ENCODE data around the gene MMP11.

MMP11 gene

DNA sequence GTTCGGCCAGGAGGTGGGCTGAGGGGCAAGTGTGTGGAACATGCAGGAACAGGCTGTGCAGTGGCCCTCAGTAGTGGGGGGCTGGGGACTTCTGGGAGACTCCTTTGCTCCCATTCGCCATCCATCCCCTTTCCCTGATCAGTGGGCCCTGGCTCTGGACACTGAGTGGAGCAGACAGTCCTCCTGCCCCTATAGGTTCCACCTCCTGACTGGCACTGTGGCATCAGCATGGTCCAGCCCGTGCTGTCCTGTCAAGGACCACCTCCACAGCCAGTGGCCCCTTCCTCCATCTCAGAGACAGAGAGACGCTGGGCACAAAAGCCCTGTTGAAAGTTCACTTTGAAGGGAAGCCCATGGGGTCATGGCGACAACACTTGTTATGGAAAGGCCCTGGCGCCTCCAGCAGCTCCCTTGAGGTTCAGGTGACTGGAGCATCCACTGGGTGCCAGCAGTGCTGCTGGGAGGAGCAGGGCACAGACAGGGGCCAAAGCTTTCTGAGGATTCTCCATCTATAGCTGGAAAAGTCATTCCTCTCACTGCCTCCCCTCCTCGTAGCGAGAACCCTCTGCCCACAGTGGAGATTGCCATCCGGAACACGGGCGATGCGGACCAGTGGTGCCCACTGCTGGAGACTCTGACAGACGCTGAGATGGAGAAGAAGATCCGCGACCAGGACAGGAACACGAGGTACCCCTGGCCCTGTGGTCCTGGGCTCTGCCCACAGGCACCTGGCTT, 60.5 kb downstream of the MMP11 start:
- DNase-seq: no peak
